ENCODE measurements around the gene ZNF609. TPM values are rescaled to one million over a fixed set of nuclear protein-coding genes. Genes with fewer than 3 reads are reported as not detected.

ZNF609 gene
- total RNA-seq, 2 donors from 2014 or later = 52.3 to 54.8 TPM

DNA sequence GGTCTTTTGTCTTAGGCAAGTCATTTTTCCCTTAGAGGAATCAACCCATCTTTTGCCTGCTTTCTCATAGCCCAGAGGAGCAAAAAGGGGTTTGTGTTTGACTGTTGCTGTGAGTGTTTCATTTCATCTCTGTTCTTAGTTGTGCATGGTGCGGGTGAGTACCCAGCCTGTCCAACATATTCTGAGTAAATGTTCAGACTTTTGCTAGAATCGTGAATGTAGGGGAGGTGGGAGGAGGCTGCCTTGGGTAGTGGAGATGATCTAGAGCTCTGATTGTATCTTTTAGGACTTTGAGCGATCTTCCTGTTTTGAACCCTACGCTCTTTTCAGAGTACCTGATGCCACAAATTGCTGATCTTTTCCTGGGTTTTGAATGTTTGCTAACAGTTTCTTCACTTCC is 123.1 kb downstream of the ZNF609 start:
- no peak for DNase-seq
- peaks cover 8% of the 10 kb centered on the region for H3K4me1 ChIP-seq (ENCODE audit: control insufficient read depth, insufficient read depth, low read length)
- H3K4me3 ChIP-seq (ENCODE audit: low read length) = no peak overlapping the region
- Mint-ChIP-seq H3K9me3 (peaks cover 7% of the 10 kb centered on the region), H3K27me3 (ENCODE audit: insufficient read depth) (no peaks in the 10 kb centered on the region), H3K27ac (no peak overlapping the region), H3K4me1 (peaks cover 42% of the 10 kb centered on the region), H3K4me3 (no peak overlapping the region), H3K36me3 (ENCODE audit: low read depth) (peaks cover 7% of the 10 kb centered on the region)
- WGBS, 2 experiments (ENCODE audit: insufficient coverage in 1 of 2, insufficient read length in 1 of 2) = 97 to 100% methylated on average over 2 to 4 of the region's 4 CpGs
- H3K27ac ChIP-seq (ENCODE audit: low read depth, low read length) = no peak overlapping the region
- H3K9ac ChIP-seq (ENCODE audit: extremely low read depth, low read length, poor library complexity, severe bottlenecking) = no peak overlapping the region
- H3K9me3 ChIP-seq (ENCODE audit: control insufficient read depth, low read length) = peaks cover 14% of the 10 kb centered on the region
- no peaks in the 10 kb centered on the region for H3K27me3 ChIP-seq (ENCODE audit: control insufficient read depth, insufficient read depth, low read length, poor library complexity, severe bottlenecking)
- TF ChIP-seq, protein P1, sequence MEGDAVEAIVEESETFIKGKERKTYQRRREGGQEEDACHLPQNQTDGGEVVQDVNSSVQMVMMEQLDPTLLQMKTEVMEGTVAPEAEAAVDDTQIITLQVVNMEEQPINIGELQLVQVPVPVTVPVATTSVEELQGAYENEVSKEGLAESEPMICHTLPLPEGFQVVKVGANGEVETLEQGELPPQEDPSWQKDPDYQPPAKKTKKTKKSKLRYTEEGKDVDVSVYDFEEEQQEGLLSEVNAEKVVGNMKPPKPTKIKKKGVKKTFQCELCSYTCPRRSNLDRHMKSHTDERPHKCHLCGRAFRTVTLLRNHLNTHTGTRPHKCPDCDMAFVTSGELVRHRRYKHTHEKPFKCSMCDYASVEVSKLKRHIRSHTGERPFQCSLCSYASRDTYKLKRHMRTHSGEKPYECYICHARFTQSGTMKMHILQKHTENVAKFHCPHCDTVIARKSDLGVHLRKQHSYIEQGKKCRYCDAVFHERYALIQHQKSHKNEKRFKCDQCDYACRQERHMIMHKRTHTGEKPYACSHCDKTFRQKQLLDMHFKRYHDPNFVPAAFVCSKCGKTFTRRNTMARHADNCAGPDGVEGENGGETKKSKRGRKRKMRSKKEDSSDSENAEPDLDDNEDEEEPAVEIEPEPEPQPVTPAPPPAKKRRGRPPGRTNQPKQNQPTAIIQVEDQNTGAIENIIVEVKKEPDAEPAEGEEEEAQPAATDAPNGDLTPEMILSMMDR (conservative IDR thresholded peaks at IDR 0.05) = no peak
- peaks cover 3% of the 10 kb centered on the region for H3K36me3 ChIP-seq (ENCODE audit: control insufficient read depth, insufficient read depth, low read length)

DNA sequence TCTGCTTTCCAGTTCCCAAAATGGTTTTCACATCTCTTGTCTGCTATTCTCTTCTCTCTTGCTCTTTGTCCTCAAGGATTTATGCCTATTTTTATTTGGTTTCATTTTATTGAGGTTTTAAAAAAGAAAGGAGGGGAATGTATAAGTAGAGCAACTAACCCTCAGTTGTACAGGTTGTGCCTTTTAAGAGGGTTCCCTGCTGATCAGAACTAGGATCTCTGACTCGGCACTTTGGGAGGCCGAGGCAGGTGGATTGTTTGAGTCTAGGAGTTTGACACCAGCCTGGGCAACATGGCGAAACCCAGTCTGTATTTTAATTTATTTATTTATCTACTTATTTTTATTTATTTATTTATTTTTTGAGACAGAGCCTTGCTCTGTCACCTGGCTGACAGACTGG is 123.6 kb downstream of the ZNF609 start:
- TF ChIP-seq, protein P1 (conservative IDR thresholded peaks at IDR 0.05) = no peak
- WGBS, 2 experiments (ENCODE audit: insufficient coverage in 1 of 2, insufficient read length in 1 of 2) = 100% methylated on average over 2 of the region's 3 CpGs; no CpG with 5 or more reads in 1 of the 2 experiments
- H3K4me1 Mint-ChIP-seq = peaks cover 46% of the 10 kb centered on the region
- H3K9ac ChIP-seq (ENCODE audit: extremely low read depth, low read length, poor library complexity, severe bottlenecking) = no peak overlapping the region
- H3K9me3 ChIP-seq (ENCODE audit: control insufficient read depth, low read length) = peaks cover 14% of the 10 kb centered on the region
- no peak overlapping the region for H3K27ac Mint-ChIP-seq
- H3K4me1 ChIP-seq (ENCODE audit: control insufficient read depth, insufficient read depth, low read length) = peaks cover 8% of the 10 kb centered on the region
- no peak overlapping the region for H3K4me3 ChIP-seq (ENCODE audit: low read length)
- peaks cover 7% of the 10 kb centered on the region for H3K9me3 Mint-ChIP-seq
- H3K36me3 Mint-ChIP-seq (ENCODE audit: low read depth) = peaks cover 4% of the 10 kb centered on the region
- DNase-seq = no peak
- H3K36me3 ChIP-seq (ENCODE audit: control insufficient read depth, insufficient read depth, low read length) = peaks cover 3% of the 10 kb centered on the region
- no peaks in the 10 kb centered on the region for H3K27me3 Mint-ChIP-seq (ENCODE audit: insufficient read depth)
- no peaks in the 10 kb centered on the region for H3K27me3 ChIP-seq (ENCODE audit: control insufficient read depth, insufficient read depth, low read length, poor library complexity, severe bottlenecking)
- H3K27ac ChIP-seq (ENCODE audit: low read depth, low read length) = no peak overlapping the region
- H3K4me3 Mint-ChIP-seq = no peak overlapping the region

DNA sequence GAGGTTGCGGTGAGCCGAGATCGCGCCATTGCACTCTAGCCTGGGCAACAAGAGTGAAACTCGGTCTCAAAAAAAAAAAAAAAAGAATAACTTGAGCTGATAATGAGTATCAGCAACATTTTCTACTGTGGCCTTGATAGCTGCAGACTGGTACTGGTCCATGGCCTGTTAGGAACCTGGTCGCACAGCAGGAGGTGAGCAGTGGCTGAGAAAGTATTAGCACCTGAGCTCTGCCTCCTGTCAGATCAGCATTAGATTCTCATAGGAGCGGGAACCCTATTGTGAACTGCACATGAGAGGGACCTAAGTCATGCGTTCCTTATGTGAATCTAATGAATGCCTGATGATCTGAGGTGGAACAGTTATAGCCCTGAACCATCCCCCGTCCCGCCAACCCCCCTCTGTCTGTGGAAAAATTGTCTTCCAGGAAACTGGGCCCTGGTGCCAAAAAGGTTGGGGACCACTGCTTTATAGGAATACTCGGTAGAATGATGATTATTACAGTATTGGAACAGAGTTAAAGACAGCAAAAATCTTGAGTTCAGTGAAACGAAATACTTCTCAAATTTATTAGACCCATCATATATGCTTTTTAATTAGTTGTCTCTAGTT is 126.0 kb downstream of the ZNF609 start:
- Histone ChIP-seq H3K9ac (ENCODE audit: extremely low read depth, low read length, poor library complexity, severe bottlenecking) (no peak overlapping the region), H3K4me3 (ENCODE audit: low read length) (no peak overlapping the region), H3K36me3 (ENCODE audit: control insufficient read depth, insufficient read depth, low read length) (peaks cover 3% of the 10 kb centered on the region), H3K4me1 (ENCODE audit: control insufficient read depth, insufficient read depth, low read length) (peaks cover 10% of the 10 kb centered on the region), H3K27me3 (ENCODE audit: control insufficient read depth, insufficient read depth, low read length, poor library complexity, severe bottlenecking) (no peaks in the 10 kb centered on the region), H3K9me3 (ENCODE audit: control insufficient read depth, low read length) (no peaks in the 10 kb centered on the region), H3K27ac (ENCODE audit: low read depth, low read length) (no peak overlapping the region)
- Mint-ChIP-seq H3K27me3 (ENCODE audit: insufficient read depth) (no peaks in the 10 kb centered on the region), H3K4me3 (no peak overlapping the region), H3K9me3 (no peaks in the 10 kb centered on the region), H3K27ac (no peak overlapping the region), H3K36me3 (ENCODE audit: low read depth) (no peaks in the 10 kb centered on the region), H3K4me1 (peaks cover 49% of the 10 kb centered on the region)
- WGBS, 2 experiments (ENCODE audit: insufficient coverage in 1 of 2, insufficient read length in 1 of 2) = 94 to 100% methylated on average over 5 to 12 of the region's 12 CpGs
- TF ChIP-seq, protein P1 (conservative IDR thresholded peaks at IDR 0.05) = no peak
- peak; percentile 62 for DNase-seq
